CD4-positive, alpha-beta T cell (primary cell): ENCODE measurements around the gene SFT2D3. TPM values are rescaled to one million over a fixed set of nuclear protein-coding genes. Genes with fewer than 3 reads are reported as not detected.

Experiments used
- ATAC-seq: fragments of 200-7000 bp; cut with Tn5 transposase; one replicate; pipeline ENCODE4 v1.10.0; 2022; ENCODE audit warnings: mild to moderate bottlenecking; ENCODE audit not compliant: poor library complexity
- CTCF ChIA-PET: fragments of 350-600 bp; sonication (Branson Sonifier 250); formaldehyde crosslinking; loops from one replicate; lab custom pipeline; 2021; ENCODE audit warnings: antibody characterized with exemption, inconsistent platforms; lab: Charles Lee
- POLR2A ChIA-PET: fragments of 350-600 bp; sonication (Branson Sonifier 250); formaldehyde crosslinking; loops from one replicate; lab custom pipeline; 2021; ENCODE audit warnings: antibody characterized with exemption, inconsistent platforms; lab: Charles Lee
- DNase-seq, 14 experiments: peaks; one replicate each; pipeline ENCODE4 v3.0.0-alpha.2; 2013 to 2020; ENCODE audit warnings: mixed read lengths in 2 of 14
- H3K27ac ChIP-seq, 2 donors: one replicate each; pipeline versions ENCODE4 v1.5.1 to v1.7.0; 2013; ENCODE audit warnings: low read length in 2 of 2, low read depth in 1 of 2, mild to moderate bottlenecking in 1 of 2
- H3K27me3 ChIP-seq, 2 experiments: 1 replicate in 1 of 2; 2 replicates in 1 of 2; pipeline versions ENCODE4 v1.6.1 to v1.7.0; 2013; ENCODE audit warnings: low read length in 2 of 2, control low read depth in 1 of 2, mild to moderate bottlenecking in 1 of 2, moderate library complexity in 1 of 2; ENCODE audit not compliant: insufficient read depth in 2 of 2, control insufficient read depth in 1 of 2
- H3K36me3 ChIP-seq: one replicate; pipeline ENCODE4 v1.6.1; 2013; ENCODE audit warnings: low read length, control low read depth; ENCODE audit not compliant: insufficient read depth
- H3K4me1 ChIP-seq: one replicate; pipeline ENCODE4 v1.6.1; 2013; ENCODE audit warnings: low read length, control low read depth; ENCODE audit not compliant: insufficient read depth
- H3K4me3 ChIP-seq: one replicate; pipeline ENCODE4 v1.5.1; 2013; ENCODE audit warnings: mild to moderate bottlenecking, low read length, moderate library complexity
- H3K9me3 ChIP-seq, 2 experiments: 1 replicate in 1 of 2; 2 replicates in 1 of 2; pipeline versions ENCODE4 v1.6.1 to v1.7.0; 2013; ENCODE audit warnings: low read length in 2 of 2, mild to moderate bottlenecking in 2 of 2, control low read depth in 1 of 2, moderate library complexity in 1 of 2; ENCODE audit not compliant: control insufficient read depth in 1 of 2, insufficient read depth in 1 of 2
- H3K27ac Mint-ChIP-seq: one replicate; pipeline ENCODE4 v1.8.0; 2020; ENCODE audit warnings: mixed read lengths
- H3K27me3 Mint-ChIP-seq: one replicate; pipeline ENCODE4 v1.8.0; 2021; ENCODE audit warnings: mixed read lengths
- H3K36me3 Mint-ChIP-seq: one replicate; pipeline ENCODE4 v1.8.0; 2021; ENCODE audit warnings: low read depth, mixed read lengths
- H3K4me1 Mint-ChIP-seq: one replicate; pipeline ENCODE4 v1.8.0; 2021; ENCODE audit warnings: low read depth, mixed read lengths
- H3K4me3 Mint-ChIP-seq: one replicate; pipeline ENCODE4 v1.8.0; 2020; ENCODE audit warnings: mild to moderate bottlenecking, mixed read lengths
- H3K9me3 Mint-ChIP-seq: one replicate; pipeline ENCODE4 v1.8.0; 2020; ENCODE audit warnings: mixed read lengths
- intact Hi-C, 2 experiments: fragments of 100-400 bp; cut with DNase I in 1 of 2; cut with micrococcal nuclease in 1 of 2; formaldehyde crosslinking; loops; one replicate each; pipeline versions ENCODE4 v1.15.1 to v1.9.0; 2023 to 2025; cut with DNase I, micrococcal nuclease
- total RNA-seq, 174 experiments: library from RNA in 2 of 174; stranded (reverse) in 2 of 174; gene quantifications; one replicate each; pipeline ENCODE4 v1.2.3 and lab custom pipeline; 2021 to 2026
- TF ChIP-seq, protein P1 (sequence below): fragments of 200-600 bp; IDR thresholded peaks from one replicate; pipeline ENCODE4 v1.8.0; 2022; ENCODE audit warnings: antibody characterized with exemption, mild to moderate bottlenecking

SFT2D3 gene
- total RNA-seq, 2 experiments from 2014 or later = 8.5 to 8.9 TPM

DNA sequence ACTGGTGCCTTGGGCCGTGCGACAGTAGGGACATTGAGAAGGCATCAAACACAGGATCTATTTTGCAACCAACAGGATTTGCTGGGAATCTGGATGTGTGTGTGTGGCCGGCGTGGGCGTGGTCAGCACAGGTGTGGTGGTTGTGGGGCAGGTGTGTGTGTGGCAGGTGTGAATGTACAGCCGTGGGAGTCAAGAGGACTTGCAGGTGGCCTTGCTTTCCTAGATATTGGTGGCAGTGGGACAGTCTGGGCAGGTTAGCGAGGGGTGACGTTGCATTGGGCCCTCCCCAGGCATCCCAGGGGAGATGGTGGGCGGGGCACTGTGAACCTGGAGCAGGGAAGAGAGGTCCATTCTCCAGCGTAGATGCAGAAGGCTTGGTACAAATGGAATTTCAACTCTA lies 22.8 kb upstream of the SFT2D3 start:
- Mint-ChIP-seq H3K27me3 (peaks cover 46% of the 10 kb centered on the region), H3K4me3 (no peak overlapping the region)
- H3K27ac ChIP-seq = no peak overlapping the region

DNA sequence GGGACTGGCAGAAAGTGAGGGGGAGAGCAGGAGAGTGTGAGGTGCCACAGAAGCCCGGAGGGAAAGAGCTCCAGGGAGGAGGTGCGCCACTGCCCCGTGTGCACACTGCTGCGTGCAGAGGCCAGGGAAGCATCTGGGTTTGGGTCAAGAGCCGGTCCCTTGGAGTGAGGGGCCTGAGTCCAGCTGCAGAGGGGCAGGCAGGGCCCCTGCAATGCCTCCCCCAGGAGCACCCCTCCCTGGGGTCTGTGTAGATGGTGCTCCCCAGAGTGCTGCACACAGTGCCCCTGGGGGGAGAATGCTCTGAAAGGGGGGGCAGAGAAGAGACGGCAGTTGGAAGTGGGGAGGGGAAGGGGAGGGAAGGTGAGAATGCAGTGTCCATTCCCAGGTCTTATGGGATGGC lies 22.3 kb upstream of the SFT2D3 start:
- TF ChIP-seq, protein P1, sequence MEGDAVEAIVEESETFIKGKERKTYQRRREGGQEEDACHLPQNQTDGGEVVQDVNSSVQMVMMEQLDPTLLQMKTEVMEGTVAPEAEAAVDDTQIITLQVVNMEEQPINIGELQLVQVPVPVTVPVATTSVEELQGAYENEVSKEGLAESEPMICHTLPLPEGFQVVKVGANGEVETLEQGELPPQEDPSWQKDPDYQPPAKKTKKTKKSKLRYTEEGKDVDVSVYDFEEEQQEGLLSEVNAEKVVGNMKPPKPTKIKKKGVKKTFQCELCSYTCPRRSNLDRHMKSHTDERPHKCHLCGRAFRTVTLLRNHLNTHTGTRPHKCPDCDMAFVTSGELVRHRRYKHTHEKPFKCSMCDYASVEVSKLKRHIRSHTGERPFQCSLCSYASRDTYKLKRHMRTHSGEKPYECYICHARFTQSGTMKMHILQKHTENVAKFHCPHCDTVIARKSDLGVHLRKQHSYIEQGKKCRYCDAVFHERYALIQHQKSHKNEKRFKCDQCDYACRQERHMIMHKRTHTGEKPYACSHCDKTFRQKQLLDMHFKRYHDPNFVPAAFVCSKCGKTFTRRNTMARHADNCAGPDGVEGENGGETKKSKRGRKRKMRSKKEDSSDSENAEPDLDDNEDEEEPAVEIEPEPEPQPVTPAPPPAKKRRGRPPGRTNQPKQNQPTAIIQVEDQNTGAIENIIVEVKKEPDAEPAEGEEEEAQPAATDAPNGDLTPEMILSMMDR = no peak
- H3K27me3 ChIP-seq = peaks cover 20 to 23% of the 10 kb centered on the region in 2 experiments
- peaks cover 9% of the 10 kb centered on the region for H3K4me1 Mint-ChIP-seq
- no peak overlapping the region for H3K27ac Mint-ChIP-seq
- CTCF ChIA-PET = no interaction called here
- no peak for ATAC-seq
- peaks cover 42% of the 10 kb centered on the region for H3K27me3 Mint-ChIP-seq
- peaks cover 0 to 5% of the 10 kb centered on the region in 2 experiments for H3K9me3 ChIP-seq
- no peak overlapping the region for H3K27ac ChIP-seq
- no peak overlapping the region for H3K4me3 ChIP-seq
- POLR2A ChIA-PET = no interaction called here
- H3K9me3 Mint-ChIP-seq = no peaks in the 10 kb centered on the region
- no peaks in the 10 kb centered on the region for H3K36me3 Mint-ChIP-seq
- intact Hi-C loops = no loop called here
- H3K36me3 ChIP-seq = no peaks in the 10 kb centered on the region
- H3K4me1 ChIP-seq = peaks cover 18% of the 10 kb centered on the region
- DNase-seq = peak in 1 of 14 experiments; percentile 2
- H3K4me3 Mint-ChIP-seq = no peak overlapping the region

More for the DNA sequence above, 22.8 kb upstream of the SFT2D3 start:
- Mint-ChIP-seq H3K4me1 (peaks cover 9% of the 10 kb centered on the region), H3K9me3 (no peaks in the 10 kb centered on the region), H3K27ac (no peak overlapping the region), H3K36me3 (no peaks in the 10 kb centered on the region)
- Histone ChIP-seq H3K9me3 (peaks cover 0 to 8% of the 10 kb centered on the region in 2 experiments), H3K36me3 (no peaks in the 10 kb centered on the region), H3K4me1 (peaks cover 18% of the 10 kb centered on the region), H3K27me3 (peaks cover 25 to 27% of the 10 kb centered on the region in 2 experiments), H3K4me3 (no peak overlapping the region)
- intact Hi-C loops = no loop called here
- POLR2A ChIA-PET = no interaction called here
- ATAC-seq = no peak
- peak in 1 of 14 experiments; percentile 4 for DNase-seq
- CTCF ChIA-PET = no interaction called here
- TF ChIP-seq, protein P1 = no peak

DNA sequence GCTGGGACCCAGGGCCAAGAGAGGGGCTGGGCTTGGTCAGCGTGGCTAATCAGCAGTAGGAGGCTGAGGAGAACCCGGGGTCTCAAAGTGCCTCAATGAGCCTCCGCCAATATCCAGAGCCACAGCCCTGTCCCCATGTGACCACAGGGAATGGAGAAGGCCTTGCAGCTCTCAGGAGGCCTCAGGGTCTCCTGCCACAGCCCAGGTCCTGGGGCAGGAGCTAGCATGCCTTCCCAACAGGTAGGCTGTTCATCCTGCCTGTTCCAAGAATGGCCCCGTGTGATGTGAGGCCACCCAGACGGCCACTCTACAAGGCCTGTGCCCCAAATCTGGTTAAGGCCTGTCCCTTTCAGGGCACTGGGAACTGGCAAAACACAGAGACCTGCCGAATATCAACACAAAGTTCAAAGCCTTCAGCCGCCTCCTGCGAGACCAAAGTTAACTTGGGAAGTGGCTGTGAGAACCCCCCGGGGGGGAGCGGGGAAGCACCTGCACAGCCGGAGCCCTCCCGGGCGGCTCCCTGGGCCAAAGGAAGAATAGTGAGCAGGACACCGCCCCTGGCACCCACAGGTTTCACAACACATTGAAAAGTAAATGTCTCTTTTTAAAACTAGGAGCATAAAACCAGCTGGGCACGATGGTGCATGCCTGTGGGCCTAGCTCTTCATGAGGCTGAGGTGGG lies 21.5 kb upstream of the SFT2D3 start:
- intact Hi-C loops = no loop called here
- no peaks in the 10 kb centered on the region for H3K9me3 Mint-ChIP-seq
- no peaks in the 10 kb centered on the region for H3K36me3 Mint-ChIP-seq
- Histone ChIP-seq H3K9me3 (no peaks in the 10 kb centered on the region), H3K4me1 (peaks cover 10% of the 10 kb centered on the region), H3K27ac (no peak overlapping the region), H3K27me3 (peaks cover 15 to 16% of the 10 kb centered on the region in 2 experiments), H3K4me3 (no peak overlapping the region), H3K36me3 (no peaks in the 10 kb centered on the region)
- H3K27me3 Mint-ChIP-seq = peaks cover 35% of the 10 kb centered on the region
- ATAC-seq (no peak), DNase-seq (peak in 1 of 14 experiments; percentile 7)
- TF ChIP-seq, protein P1 = no peak
- POLR2A ChIA-PET = interaction anchor here (0.7 to 1.2 kb wide), 2 partner anchors 22 to 293 kb away, joined by 3 read pairs; partner anchors contain the start of gene SFT2D3
- CTCF ChIA-PET = no interaction called here
- no peak overlapping the region for H3K27ac Mint-ChIP-seq
- no peak overlapping the region for H3K4me3 Mint-ChIP-seq
- H3K4me1 Mint-ChIP-seq = peaks cover 9% of the 10 kb centered on the region
